Measurements from ENCODE around the gene USP22.
"Not testable (repeated sequence)": the region's sequence is repeated elsewhere in the genome, so short reads cannot be mapped to it uniquely, and the experiment has no call there.

USP22 gene

DNA sequence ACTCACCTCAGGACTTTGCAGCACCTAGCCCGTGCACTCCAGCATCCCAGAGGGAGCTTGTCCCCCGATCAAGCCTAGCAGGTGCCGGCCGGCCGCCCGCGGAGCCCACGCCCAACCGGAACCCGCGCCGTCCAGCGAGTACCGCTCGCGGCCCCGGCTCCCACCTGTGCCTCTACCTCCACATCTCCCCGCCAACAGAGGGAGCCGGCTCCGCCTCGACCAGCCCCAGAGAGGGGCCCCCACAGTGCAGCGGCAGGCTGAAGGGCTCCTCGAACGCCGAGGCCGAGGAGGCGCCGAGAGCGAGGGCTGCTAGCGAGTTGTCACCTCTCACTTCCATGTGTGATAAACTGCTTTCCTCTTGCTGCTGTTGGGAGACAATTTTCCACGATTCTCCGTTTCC lies 42.9 kb upstream of the USP22 start:
- Histone ChIP-seq H3K9ac (ENCODE audit: low read length) (no peak overlapping the region), H2AFZ (ENCODE audit: insufficient read depth, low read length, poor library complexity) (no peak overlapping the region), H3K4me1 (ENCODE audit: control insufficient read depth in 1 of 2, insufficient read depth in 2 of 2, low read length in 2 of 2) (no peaks in the 10 kb centered on the region), H3K14ac (ENCODE audit: low read length) (no peak overlapping the region), H3K9me3 (ENCODE audit: insufficient read depth, low read depth, low read length) (no peaks in the 10 kb centered on the region), H3K36me3 (ENCODE audit: control insufficient read depth in 1 of 2, insufficient read depth in 2 of 2, low read length in 2 of 2) (no peaks in the 10 kb centered on the region), H3K4ac (ENCODE audit: low read depth, low read length) (no peak overlapping the region), H2AK5ac (ENCODE audit: low read length) (no peak overlapping the region), H3K79me2 (ENCODE audit: control insufficient read depth, insufficient read depth, low read length, poor library complexity) (no peaks in the 10 kb centered on the region), H3K27ac (ENCODE audit: low read depth, low read length) (no peak overlapping the region), H2BK12ac (ENCODE audit: low read length) (no peak overlapping the region), H2BK5ac (ENCODE audit: low read depth, low read length, poor library complexity) (no peak overlapping the region), H4K91ac (ENCODE audit: low read depth, low read length) (no peak overlapping the region), H3K18ac (ENCODE audit: low read length) (no peak overlapping the region), H2BK120ac (ENCODE audit: insufficient read depth, low read length, poor library complexity) (no peak overlapping the region), H3K79me1 (ENCODE audit: low read length) (no peaks in the 10 kb centered on the region), H4K12ac (ENCODE audit: low read depth, low read length) (no peak overlapping the region), H3K27me3 (ENCODE audit: insufficient read depth, low read length) (no peaks in the 10 kb centered on the region), H3K4me3 (ENCODE audit: low read depth, low read length) (no peak overlapping the region), H3K23ac (ENCODE audit: low read length) (no peak overlapping the region), H3K4me2 (ENCODE audit: low read length) (no peak overlapping the region), H4K8ac (ENCODE audit: low read depth, low read length) (no peak overlapping the region)
- WGBS (ENCODE audit: extremely low coverage, insufficient coverage, insufficient read length): no CpG with 5 or more reads among the region's 32 CpGs
- DNase-seq: no peak

DNA sequence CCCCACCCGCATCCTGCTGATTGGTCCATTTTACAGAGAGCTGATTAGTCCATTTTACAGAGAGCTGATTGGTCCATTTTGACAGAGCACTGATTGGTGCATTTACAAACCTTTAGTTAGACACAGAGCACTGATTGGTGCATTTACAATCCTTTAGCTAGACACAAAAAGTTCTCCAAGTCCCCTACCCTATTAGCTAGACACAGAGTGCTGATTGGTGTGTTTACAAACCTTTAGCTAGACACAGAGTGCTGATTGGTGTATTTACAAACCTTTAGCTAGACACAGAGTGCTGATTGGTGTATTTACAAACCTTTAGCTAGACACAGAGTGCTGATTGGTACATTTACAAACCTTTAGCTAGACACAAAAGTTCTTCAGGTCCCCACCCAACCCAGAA lies 42.5 kb upstream of the USP22 start:
- not testable (repeated sequence) for DNase-seq; H3K4me1 ChIP-seq (ENCODE audit: control insufficient read depth in 1 of 2, insufficient read depth in 2 of 2, low read length in 2 of 2); H3K27ac ChIP-seq (ENCODE audit: low read depth, low read length); H4K12ac ChIP-seq (ENCODE audit: low read depth, low read length); H3K4me2 ChIP-seq (ENCODE audit: low read length); H2AFZ ChIP-seq (ENCODE audit: insufficient read depth, low read length, poor library complexity); H3K79me1 ChIP-seq (ENCODE audit: low read length); H3K4ac ChIP-seq (ENCODE audit: low read depth, low read length); H3K36me3 ChIP-seq (ENCODE audit: control insufficient read depth in 1 of 2, insufficient read depth in 2 of 2, low read length in 2 of 2); H4K91ac ChIP-seq (ENCODE audit: low read depth, low read length); H3K4me3 ChIP-seq (ENCODE audit: low read depth, low read length); H2BK12ac ChIP-seq (ENCODE audit: low read length); H3K9me3 ChIP-seq (ENCODE audit: insufficient read depth, low read depth, low read length); H2AK5ac ChIP-seq (ENCODE audit: low read length); H2BK5ac ChIP-seq (ENCODE audit: low read depth, low read length, poor library complexity); H3K9ac ChIP-seq (ENCODE audit: low read length); H3K18ac ChIP-seq (ENCODE audit: low read length); H4K8ac ChIP-seq (ENCODE audit: low read depth, low read length); H3K14ac ChIP-seq (ENCODE audit: low read length); H3K27me3 ChIP-seq (ENCODE audit: insufficient read depth, low read length); H2BK120ac ChIP-seq (ENCODE audit: insufficient read depth, low read length, poor library complexity); H3K23ac ChIP-seq (ENCODE audit: low read length); H3K79me2 ChIP-seq (ENCODE audit: control insufficient read depth, insufficient read depth, low read length, poor library complexity)
- WGBS (ENCODE audit: extremely low coverage, insufficient coverage, insufficient read length): no CpG with 5 or more reads among the region's 1 CpG

DNA sequence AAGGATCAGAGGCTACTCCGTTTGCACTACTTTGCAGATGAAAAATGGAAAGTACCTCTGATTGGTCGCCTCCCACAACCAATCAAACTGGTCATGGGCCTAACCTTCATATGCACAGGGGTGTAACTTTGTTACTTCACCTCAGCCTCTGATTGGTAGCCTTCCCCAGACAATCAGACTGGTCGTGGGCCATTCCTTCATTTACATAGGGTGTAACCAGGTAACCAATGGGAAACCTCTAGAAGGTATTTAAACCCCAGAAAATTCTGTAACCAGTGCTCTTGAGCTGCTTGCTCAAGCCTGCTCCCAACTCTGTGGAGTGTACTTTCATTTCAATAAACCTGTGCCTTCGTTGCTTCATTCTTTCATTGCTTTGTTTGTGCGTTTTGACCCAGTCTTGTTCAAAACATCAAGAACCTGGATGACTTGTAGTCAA lies 39.2 kb upstream of the USP22 start:
- no CpG with 5 or more reads among the region's 5 CpGs for WGBS (ENCODE audit: extremely low coverage, insufficient coverage, insufficient read length)
- Histone ChIP-seq H4K91ac (ENCODE audit: low read depth, low read length) (no peak overlapping the region), H3K9me3 (ENCODE audit: insufficient read depth, low read depth, low read length) (no peaks in the 10 kb centered on the region), H2AK5ac (ENCODE audit: low read length) (no peak overlapping the region), H4K12ac (ENCODE audit: low read depth, low read length) (no peak overlapping the region), H3K14ac (ENCODE audit: low read length) (no peak overlapping the region), H2BK12ac (ENCODE audit: low read length) (no peak overlapping the region), H3K27ac (ENCODE audit: low read depth, low read length) (no peak overlapping the region), H2BK5ac (ENCODE audit: low read depth, low read length, poor library complexity) (no peak overlapping the region), H2AFZ (ENCODE audit: insufficient read depth, low read length, poor library complexity) (no peak overlapping the region), H3K27me3 (ENCODE audit: insufficient read depth, low read length) (no peaks in the 10 kb centered on the region), H3K4ac (ENCODE audit: low read depth, low read length) (no peak overlapping the region), H3K4me1 (ENCODE audit: control insufficient read depth in 1 of 2, insufficient read depth in 2 of 2, low read length in 2 of 2) (no peaks in the 10 kb centered on the region), H2BK120ac (ENCODE audit: insufficient read depth, low read length, poor library complexity) (no peak overlapping the region), H3K79me1 (ENCODE audit: low read length) (no peaks in the 10 kb centered on the region), H3K79me2 (ENCODE audit: control insufficient read depth, insufficient read depth, low read length, poor library complexity) (no peaks in the 10 kb centered on the region), H4K8ac (ENCODE audit: low read depth, low read length) (no peak overlapping the region), H3K36me3 (ENCODE audit: control insufficient read depth in 1 of 2, insufficient read depth in 2 of 2, low read length in 2 of 2) (no peaks in the 10 kb centered on the region), H3K4me3 (ENCODE audit: low read depth, low read length) (no peak overlapping the region), H3K9ac (ENCODE audit: low read length) (no peak overlapping the region), H3K18ac (ENCODE audit: low read length) (no peak overlapping the region), H3K23ac (ENCODE audit: low read length) (no peak overlapping the region), H3K4me2 (ENCODE audit: low read length) (no peak overlapping the region)
- no peak for DNase-seq

DNA sequence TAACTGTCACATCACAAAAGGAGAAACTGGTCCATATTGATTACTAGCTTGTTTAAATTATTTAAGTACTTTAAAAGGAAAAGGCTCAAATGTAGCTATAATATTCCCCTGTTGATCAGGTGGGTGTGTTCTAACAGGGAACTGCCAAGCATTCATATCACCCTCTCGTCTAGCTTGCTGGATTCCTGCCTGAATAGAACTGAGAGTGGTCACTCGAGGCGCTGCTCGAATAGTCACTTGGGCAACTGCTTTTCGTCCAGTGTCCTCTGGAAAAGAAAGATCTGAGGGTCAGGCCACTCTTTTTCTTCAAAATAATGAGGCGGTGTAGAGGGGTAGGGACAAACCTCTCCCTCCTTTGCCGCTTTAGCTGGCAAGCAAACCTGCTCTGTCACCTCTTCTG lies 36.4 kb upstream of the USP22 start:
- no peak overlapping the region for H3K18ac ChIP-seq (ENCODE audit: low read length)
- H3K4me1 ChIP-seq (ENCODE audit: control insufficient read depth in 1 of 2, insufficient read depth in 2 of 2, low read length in 2 of 2): peaks cover 4 to 6% of the 10 kb centered on the region in 2 experiments
- no peak overlapping the region for H3K27ac ChIP-seq (ENCODE audit: low read depth, low read length)
- no peak overlapping the region for H2AFZ ChIP-seq (ENCODE audit: insufficient read depth, low read length, poor library complexity)
- WGBS (ENCODE audit: extremely low coverage, insufficient coverage, insufficient read length): no CpG with 5 or more reads among the region's 7 CpGs
- no peak overlapping the region for H2BK12ac ChIP-seq (ENCODE audit: low read length)
- no peak overlapping the region for H4K8ac ChIP-seq (ENCODE audit: low read depth, low read length)
- no peak overlapping the region for H3K4ac ChIP-seq (ENCODE audit: low read depth, low read length)
- no peak overlapping the region for H2AK5ac ChIP-seq (ENCODE audit: low read length)
- H3K4me3 ChIP-seq (ENCODE audit: low read depth, low read length): no peak overlapping the region
- no peaks in the 10 kb centered on the region for H3K27me3 ChIP-seq (ENCODE audit: insufficient read depth, low read length)
- H3K79me2 ChIP-seq (ENCODE audit: control insufficient read depth, insufficient read depth, low read length, poor library complexity): no peaks in the 10 kb centered on the region
- H4K91ac ChIP-seq (ENCODE audit: low read depth, low read length): no peak overlapping the region
- H3K4me2 ChIP-seq (ENCODE audit: low read length): no peak overlapping the region
- H3K9me3 ChIP-seq (ENCODE audit: insufficient read depth, low read depth, low read length): peaks cover 2% of the 10 kb centered on the region
- H3K9ac ChIP-seq (ENCODE audit: low read length): no peak overlapping the region
- H3K36me3 ChIP-seq (ENCODE audit: control insufficient read depth in 1 of 2, insufficient read depth in 2 of 2, low read length in 2 of 2): no peaks in the 10 kb centered on the region
- H3K14ac ChIP-seq (ENCODE audit: low read length): no peak overlapping the region
- no peak overlapping the region for H3K23ac ChIP-seq (ENCODE audit: low read length)
- no peaks in the 10 kb centered on the region for H3K79me1 ChIP-seq (ENCODE audit: low read length)
- DNase-seq: no peak
- H4K12ac ChIP-seq (ENCODE audit: low read depth, low read length): no peak overlapping the region
- no peak overlapping the region for H2BK5ac ChIP-seq (ENCODE audit: low read depth, low read length, poor library complexity)
- no peak overlapping the region for H2BK120ac ChIP-seq (ENCODE audit: insufficient read depth, low read length, poor library complexity)
